Astrocyte of the hippocampus (primary cell): ENCODE data around the gene GSDMA.
A peak's percentile ranks its signal among the peaks of the same experiment; 100 is the strongest.

Experiments
- DNase-seq: peaks from one replicate; pipeline ENCODE4 v3.0.0; 2011; ENCODE audit warnings: low read depth, low spot score

Gene GSDMA

DNA sequence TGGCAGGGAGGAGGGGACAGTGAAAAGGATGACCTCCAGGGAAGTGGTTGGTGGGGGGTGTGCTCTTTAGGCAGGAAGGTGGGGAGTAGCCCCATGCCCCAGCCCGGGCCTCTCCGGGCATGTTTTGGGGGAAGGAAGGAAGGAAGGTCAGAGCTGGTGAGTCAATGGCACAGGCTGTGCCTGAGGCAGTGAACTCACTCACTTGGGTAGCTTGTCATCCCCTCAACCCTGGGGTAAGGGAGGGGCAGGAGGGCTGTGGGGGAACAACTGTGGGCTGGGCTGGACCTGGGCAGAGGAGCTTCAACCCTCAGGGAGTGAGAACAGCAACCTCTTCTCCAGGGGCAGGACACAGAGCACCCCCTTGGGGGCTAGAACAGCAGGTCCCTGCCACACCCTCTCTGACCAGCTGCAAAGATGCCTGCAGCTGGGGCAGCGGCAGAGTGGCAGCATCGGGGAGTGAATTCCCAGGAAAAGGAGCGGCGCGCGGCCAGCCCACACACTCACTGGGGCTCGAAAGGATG is 58.7 kb downstream of the GSDMA start:
- peak; percentile 59 for DNase-seq

DNA sequence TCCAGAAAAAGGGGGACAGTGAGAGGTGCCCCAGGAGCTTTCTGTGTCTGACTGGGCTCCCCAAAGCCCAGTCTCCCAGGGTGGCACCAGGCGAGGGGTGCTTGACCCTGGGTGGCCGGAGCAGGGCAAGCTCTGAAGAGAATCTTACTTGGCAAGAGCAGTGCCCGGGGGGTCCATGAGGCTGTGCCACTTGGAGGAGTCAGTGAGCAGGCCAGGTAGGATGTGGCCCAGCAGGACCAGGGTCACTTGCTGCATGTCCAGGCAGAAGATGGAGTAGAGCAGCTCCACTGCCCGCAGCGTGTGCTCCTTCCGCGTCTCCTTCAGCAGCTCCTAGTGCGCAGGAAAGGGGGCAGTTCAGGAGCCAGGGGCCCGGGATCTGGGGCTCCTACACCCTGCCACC is 59.7 kb downstream of the GSDMA start:
- no peak for DNase-seq

DNA sequence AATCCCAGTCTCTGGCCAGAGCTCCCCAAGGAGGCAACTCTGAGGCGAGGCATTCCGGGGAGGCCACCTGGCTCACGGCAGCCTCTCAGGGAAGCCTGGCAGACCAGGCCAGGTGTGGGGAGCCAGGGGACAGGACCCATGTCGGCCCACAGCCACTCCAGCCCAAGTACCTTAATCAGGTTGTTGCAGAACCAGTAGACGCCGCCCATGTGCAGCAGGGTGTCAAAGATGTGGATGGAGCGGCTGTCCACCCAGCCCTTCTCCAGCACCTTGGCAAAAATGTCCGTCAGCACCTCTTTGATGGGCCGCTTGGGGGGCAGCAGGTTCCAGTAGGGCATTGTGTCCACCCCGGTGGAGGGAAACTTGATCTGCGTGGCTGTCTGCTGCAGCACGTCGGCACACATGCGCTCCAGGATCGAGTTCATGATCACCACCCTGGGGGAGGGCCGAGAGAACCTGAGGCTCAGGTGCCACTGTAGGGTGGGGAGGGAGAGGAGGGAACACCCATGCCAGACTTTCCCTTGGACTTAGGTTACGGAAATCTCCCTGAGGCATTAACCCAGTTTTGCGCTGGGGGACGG is 60.2 kb downstream of the GSDMA start:
- DNase-seq: no peak

DNA sequence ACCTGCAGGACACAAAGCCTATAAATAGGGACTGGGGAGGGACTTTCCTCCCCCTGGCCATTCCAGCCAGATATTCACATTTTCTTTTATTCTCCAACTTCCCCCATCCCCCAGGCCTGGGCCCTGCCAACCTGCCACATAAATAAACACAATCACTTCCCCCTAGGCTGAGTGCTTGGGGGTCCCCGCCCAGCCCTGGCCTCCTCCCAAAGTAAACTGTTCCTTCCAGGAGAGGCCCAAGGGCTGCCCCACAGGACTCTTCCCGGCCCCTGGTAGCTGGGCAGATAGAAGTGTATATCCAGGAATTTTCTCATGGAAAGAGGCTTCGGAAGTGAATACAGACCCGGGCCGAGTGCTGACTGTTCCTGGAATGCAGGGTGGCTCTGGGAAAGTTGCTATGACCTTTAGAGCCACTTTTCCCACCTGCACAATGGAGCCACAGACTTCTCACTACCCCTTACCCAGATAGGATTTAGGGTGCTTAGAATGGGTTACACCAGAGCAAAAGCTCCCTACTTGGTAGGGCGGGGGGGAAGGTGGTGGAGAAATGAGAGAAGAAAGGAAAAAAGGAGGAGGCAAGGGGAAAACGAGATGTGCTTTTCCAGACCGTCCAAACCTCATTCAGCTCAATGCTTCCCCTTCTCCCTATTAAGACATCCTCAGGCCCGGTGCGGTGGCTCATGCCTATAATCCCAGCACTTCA is 60.9 kb downstream of the GSDMA start:
- DNase-seq: peak; percentile 56

DNA sequence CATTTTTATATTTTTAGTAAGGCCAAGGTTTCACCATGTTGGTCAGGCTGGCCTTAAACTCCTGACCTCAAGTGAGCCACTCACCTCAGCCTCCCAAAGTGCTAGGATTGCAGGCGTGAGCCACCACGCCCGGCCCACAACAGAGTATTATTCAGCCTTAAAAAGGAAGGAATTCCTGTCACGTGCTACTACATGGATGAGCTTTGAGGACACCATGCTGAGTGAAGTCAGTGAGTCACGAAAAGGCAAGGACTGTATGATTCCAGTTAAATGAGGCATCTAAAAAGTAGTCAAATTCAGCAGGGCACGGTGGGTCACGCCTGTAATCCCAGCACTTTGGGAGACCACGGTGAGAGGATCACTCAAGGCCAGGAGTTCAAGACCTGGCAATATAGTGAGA is 62.1 kb downstream of the GSDMA start:
- DNase-seq: no peak

DNA sequence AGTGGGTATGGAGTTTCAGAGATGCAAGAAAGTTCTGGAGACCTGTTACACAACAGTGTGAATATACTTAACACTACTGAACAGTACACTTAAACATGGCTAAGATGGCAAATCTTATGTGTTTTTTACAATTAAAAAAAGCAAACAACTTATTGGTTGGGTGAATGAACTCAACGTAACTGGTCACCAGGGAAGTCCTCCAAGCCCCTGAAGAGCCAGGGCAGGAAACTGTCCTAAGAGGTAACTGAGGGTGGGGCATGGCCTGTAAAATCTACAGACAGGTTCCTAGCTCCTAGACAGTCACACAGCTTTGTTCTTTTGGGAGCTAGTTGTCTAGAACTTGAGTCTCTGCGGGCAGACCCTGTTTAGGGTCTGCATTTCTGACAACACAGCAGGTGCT is 62.8 kb downstream of the GSDMA start:
- no peak for DNase-seq

DNA sequence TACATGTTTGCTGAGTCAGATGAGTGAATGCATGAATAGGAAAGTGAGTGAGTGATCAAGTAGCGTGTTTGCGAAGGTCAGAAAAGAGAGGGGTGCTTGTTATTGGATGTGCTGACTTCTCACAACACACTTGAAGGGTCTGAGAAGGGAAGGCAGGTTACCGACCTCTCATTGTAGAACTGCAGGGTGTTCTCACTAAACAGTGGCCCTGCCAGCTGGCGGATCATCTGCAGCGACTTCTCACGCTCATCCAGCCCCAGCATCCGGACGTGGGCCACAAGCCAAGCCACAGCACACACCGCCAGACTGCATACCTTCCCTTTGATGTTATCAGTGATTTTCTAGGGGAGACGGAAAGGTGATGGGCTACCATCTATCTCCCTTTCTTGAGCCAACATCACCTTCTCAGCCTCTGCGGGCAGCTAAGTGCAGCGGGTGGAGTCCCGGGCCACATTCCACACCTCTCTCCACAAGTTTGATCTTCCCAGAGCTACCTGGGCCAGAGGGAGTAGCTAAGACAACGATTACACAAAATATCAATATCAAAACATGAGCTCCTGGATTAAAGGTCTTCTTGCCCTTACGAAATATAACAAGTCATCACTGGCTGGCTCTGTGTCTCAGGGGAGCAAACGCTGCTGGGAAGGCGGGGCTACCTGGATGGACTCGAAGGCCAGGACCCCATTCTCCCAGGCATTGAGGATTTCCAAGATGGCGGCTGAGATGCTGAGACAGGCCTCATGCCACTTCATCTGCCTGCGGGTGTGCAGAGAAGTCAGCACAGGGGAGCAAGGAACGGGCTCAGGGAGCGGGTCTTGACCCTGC is 63.4 kb downstream of the GSDMA start:
- DNase-seq: peak; percentile 77

DNA sequence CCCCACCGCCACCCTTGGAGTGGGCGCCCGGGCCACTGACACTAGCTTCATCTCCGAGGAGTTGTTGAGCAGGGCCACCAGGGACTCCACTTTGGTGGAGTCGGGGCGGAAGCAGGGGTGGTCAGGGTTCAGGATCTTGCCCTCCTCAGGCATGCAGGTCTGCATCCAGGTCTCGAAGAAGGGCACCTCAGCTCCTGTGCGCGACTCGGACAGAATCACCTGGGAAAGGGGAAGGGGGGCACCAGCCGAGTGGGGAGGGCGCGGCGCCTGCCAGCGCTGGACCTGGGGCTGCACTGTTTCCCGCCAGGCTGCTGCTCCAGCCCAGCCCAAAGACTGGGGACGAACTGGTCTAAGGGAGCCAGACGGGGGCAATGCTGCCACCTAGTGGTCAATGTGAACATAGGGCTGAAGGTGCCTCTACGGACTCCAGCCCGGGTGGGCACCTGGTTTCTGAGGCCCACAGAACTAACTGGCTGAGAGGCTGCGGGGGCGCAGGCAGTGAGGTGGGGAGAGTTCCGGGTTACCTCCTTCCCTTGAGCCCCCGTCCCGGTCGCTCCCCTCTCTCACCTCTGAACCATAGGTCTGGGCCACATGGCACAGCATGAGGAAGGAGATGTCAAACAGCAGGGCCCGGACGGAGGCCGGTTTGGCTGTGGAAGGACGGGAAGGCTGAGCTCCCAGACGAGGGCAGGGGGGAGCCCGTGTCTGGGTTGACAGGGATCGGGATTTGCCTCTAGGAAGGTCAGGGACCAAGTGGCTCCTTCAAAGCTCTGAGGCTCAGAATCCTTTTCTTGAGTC is 64.2 kb downstream of the GSDMA start:
- peak; percentile 90 for DNase-seq
